ES-I3 (cell line): ENCODE data around the gene TP53AIP1.

Experiments used
- H3K36me3 ChIP-seq: 2 replicates; pipeline ENCODE4 v1.6.1; 2013; ENCODE audit warnings: mild to moderate bottlenecking, low read length, control low read depth, moderate library complexity; ENCODE audit not compliant: insufficient read depth
- H3K4me1 ChIP-seq: 2 replicates; pipeline ENCODE4 v1.6.1; 2013; ENCODE audit warnings: mild to moderate bottlenecking, control low read depth, low read length; ENCODE audit not compliant: insufficient read depth
- H3K9ac ChIP-seq: 2 replicates; pipeline ENCODE4 v1.6.1; 2013; ENCODE audit warnings: low read depth, mild to moderate bottlenecking, low read length, moderate library complexity
- H3K9me3 ChIP-seq: 2 replicates; pipeline ENCODE4 v1.6.1; 2013; ENCODE audit warnings: mild to moderate bottlenecking, low read length, moderate library complexity; ENCODE audit not compliant: control insufficient read depth, insufficient read depth

The TP53AIP1 gene

GRCh38 chr11:128942817-128943427 lies at the start of gene TP53AIP1:
Gene TP53AIP1 (minus strand): TSS chr11:128942871. CDS start chr11:128937818, 5,053 bp downstream.
- Histone ChIP-seq H3K9ac (no peak within 1 kb of the TSS), H3K36me3 (no peaks in the 10 kb centered on the region), H3K4me1 (peaks cover 8% of the 10 kb centered on the region), H3K9me3 (no peaks in the 10 kb centered on the region)

- Histone ChIP-seq H3K36me3 (no peaks in the 10 kb centered on the region), H3K9me3 (no peaks in the 10 kb centered on the region), H3K9ac (no peak overlapping the region), H3K4me1 (no peaks in the 10 kb centered on the region)
These were observed 45.7 kb upstream of the TP53AIP1 start for GRCh38 chr11:128988242-128988970.

- no peaks in the 10 kb centered on the region for H3K4me1 ChIP-seq
- no peak overlapping the region for H3K9ac ChIP-seq
- H3K9me3 ChIP-seq, result no peaks in the 10 kb centered on the region
- H3K36me3 ChIP-seq, result no peaks in the 10 kb centered on the region
These were observed 43.2 kb upstream of the TP53AIP1 start for GRCh38 chr11:128985880-128986279.

GRCh38 chr11:128983023-128983422 lies 40.4 kb upstream of the TP53AIP1 start:
- no peaks in the 10 kb centered on the region for H3K4me1 ChIP-seq

GRCh38 chr11:128981254-128981653 lies 38.6 kb upstream of the TP53AIP1 start:
- Histone ChIP-seq H3K9ac (no peak overlapping the region), H3K36me3 (no peaks in the 10 kb centered on the region), H3K4me1 (no peaks in the 10 kb centered on the region), H3K9me3 (no peaks in the 10 kb centered on the region)

More at GRCh38 chr11:128983023-128983422, 40.4 kb upstream of the TP53AIP1 start:
- Histone ChIP-seq H3K36me3 (no peaks in the 10 kb centered on the region), H3K9me3 (no peaks in the 10 kb centered on the region), H3K9ac (no peak overlapping the region)

- Histone ChIP-seq H3K9ac (no peak overlapping the region), H3K9me3 (no peaks in the 10 kb centered on the region), H3K36me3 (no peaks in the 10 kb centered on the region; the same call in 1 of the 2 replicates), H3K4me1 (no peaks in the 10 kb centered on the region)
These were observed 28.0 kb upstream of the TP53AIP1 start for GRCh38 chr11:128970598-128971190.

- Histone ChIP-seq H3K9me3 (no peaks in the 10 kb centered on the region), H3K9ac (no peak overlapping the region), H3K36me3 (no peaks in the 10 kb centered on the region; the same call in 1 of the 2 replicates), H3K4me1 (no peaks in the 10 kb centered on the region)
These were observed 26.2 kb upstream of the TP53AIP1 start for GRCh38 chr11:128968916-128969315.

GRCh38 chr11:128967578-128967977 lies 24.9 kb upstream of the TP53AIP1 start:
- Histone ChIP-seq H3K36me3 (no peaks in the 10 kb centered on the region), H3K9me3 (no peaks in the 10 kb centered on the region), H3K9ac (no peak overlapping the region), H3K4me1 (no peaks in the 10 kb centered on the region)

GRCh38 chr11:128965485-128965884 lies 22.8 kb upstream of the TP53AIP1 start:
- no peak overlapping the region for H3K9ac ChIP-seq
- H3K36me3 ChIP-seq, result no peaks in the 10 kb centered on the region
- H3K4me1 ChIP-seq, result no peaks in the 10 kb centered on the region

GRCh38 chr11:128964463-128964930 lies 21.8 kb upstream of the TP53AIP1 start:
- Histone ChIP-seq H3K36me3 (no peaks in the 10 kb centered on the region), H3K9ac (no peak overlapping the region), H3K9me3 (no peaks in the 10 kb centered on the region), H3K4me1 (no peaks in the 10 kb centered on the region)

More at GRCh38 chr11:128965485-128965884, 22.8 kb upstream of the TP53AIP1 start:
- H3K9me3 ChIP-seq, result no peaks in the 10 kb centered on the region

- Histone ChIP-seq H3K36me3 (no peaks in the 10 kb centered on the region), H3K9ac (no peak overlapping the region), H3K9me3 (no peaks in the 10 kb centered on the region)
These were observed 21.2 kb upstream of the TP53AIP1 start for GRCh38 chr11:128963744-128964325.

GRCh38 chr11:128962896-128963295 lies 20.2 kb upstream of the TP53AIP1 start:
- H3K4me1 ChIP-seq, result no peaks in the 10 kb centered on the region

More at GRCh38 chr11:128963744-128964325, 21.2 kb upstream of the TP53AIP1 start:
- no peaks in the 10 kb centered on the region for H3K4me1 ChIP-seq

GRCh38 chr11:128961645-128962044 lies 19.0 kb upstream of the TP53AIP1 start:
- no peaks in the 10 kb centered on the region for H3K9me3 ChIP-seq
- H3K9ac ChIP-seq, result no peak overlapping the region
- H3K36me3 ChIP-seq, result no peaks in the 10 kb centered on the region
- H3K4me1 ChIP-seq, result no peaks in the 10 kb centered on the region

More at GRCh38 chr11:128962896-128963295, 20.2 kb upstream of the TP53AIP1 start:
- H3K36me3 ChIP-seq, result no peaks in the 10 kb centered on the region
- no peak overlapping the region for H3K9ac ChIP-seq
- no peaks in the 10 kb centered on the region for H3K9me3 ChIP-seq

GRCh38 chr11:128957202-128957482 lies 14.5 kb upstream of the TP53AIP1 start:
- no peak overlapping the region for H3K9ac ChIP-seq
- H3K4me1 ChIP-seq, result no peaks in the 10 kb centered on the region
- no peaks in the 10 kb centered on the region for H3K9me3 ChIP-seq
- H3K36me3 ChIP-seq, result no peaks in the 10 kb centered on the region
